ENCODE measurements around the gene PDZD2.

PDZD2 gene

GRCh38 chr5:32159328-32160072, 520.6 kb downstream of the PDZD2 start:
- no peak for DNase-seq (ENCODE audit: low spot score)
- no peak overlapping the region for H3K4me3 ChIP-seq
- TF ChIP-seq CTCF (IDR thresholded peaks at IDR 0.05): no peak
- H3K27ac ChIP-seq: no peak overlapping the region

- H3K27ac ChIP-seq: no peak overlapping the region
Observed at GRCh38 chr5:32160228-32160627, 521.3 kb downstream of the PDZD2 start.

More at GRCh38 chr5:32160228-32160627, 521.3 kb downstream of the PDZD2 start:
- no peak for DNase-seq (ENCODE audit: low spot score)
- TF ChIP-seq CTCF (IDR thresholded peaks at IDR 0.05): no peak
- H3K4me3 ChIP-seq: no peak overlapping the region
